HTERT RPE-1 (cell line): ENCODE data around the gene FNBP1L.
"Not testable (repeated sequence)": the region's sequence is repeated elsewhere in the genome, so short reads cannot be mapped to it uniquely, and the experiment has no call there.

Source experiments
- in situ Hi-C: fragments of 300-500 bp; cut with MboI; formaldehyde crosslinking; loops from 4 replicates; pipeline ENCODE4 v1.14.3; 2020; ENCODE audit warnings: low sequenced_read_pairs

FNBP1L gene

DNA sequence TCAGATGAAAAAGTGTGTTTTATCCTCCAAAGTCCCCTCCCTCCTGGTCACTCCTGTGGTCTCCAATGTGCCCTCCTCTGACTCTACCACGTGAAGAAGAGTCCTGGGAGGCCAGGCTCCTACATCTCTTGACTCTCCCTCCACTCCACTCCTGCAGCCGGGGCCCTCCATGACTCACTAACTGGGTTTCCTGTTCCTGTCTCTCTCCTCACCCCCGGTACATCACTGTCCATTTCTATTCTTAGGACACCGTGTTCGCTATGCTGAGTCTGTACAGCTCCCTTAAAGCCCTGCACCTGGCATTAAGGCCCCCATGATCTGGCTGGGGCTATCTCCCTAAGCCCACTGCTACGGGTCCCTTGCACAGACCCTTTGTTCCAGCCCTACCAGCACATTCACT is 140.3 kb downstream of the FNBP1L start:
- in situ Hi-C loops = no loop called here

DNA sequence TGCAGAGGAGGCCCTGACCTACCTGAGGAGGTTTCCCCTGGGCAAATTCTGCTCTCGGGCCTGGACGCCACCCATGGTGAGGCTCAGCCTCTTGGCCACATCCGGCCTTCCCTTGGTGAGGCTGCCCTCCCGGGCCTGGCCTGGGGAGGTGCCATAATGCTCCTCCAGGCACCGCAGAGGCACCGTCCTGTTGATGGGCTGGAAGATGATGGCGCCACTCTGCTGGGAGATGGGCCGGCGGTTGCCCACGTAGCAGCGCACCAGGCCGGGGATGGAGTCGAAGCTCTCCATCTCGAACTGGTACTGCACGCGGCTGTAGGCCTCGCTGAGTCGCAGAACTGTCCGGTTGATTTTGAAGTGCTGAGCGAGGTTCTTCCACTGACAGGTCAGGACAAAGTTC is 141.0 kb downstream of the FNBP1L start:
- in situ Hi-C loops = no loop called here

DNA sequence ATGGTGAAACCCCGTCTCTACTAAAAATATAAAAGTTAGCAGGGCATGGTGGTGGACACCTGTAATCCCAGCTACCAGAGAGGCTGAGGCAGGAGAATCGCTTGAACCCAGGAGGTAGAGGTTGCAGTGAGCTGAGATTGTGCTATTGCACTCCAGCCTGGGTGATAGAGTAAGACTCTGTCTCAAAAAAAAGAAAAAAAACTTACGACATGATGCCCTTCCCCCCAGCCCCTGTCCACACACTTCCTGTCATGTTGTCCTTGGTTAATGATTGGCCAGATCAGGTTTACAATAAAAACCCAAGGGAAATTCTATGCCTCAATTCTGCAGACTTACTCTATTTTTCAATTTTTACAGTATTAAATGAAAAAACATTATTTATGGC is 143.4 kb downstream of the FNBP1L start:
- in situ Hi-C loops = not testable (repeated sequence)

DNA sequence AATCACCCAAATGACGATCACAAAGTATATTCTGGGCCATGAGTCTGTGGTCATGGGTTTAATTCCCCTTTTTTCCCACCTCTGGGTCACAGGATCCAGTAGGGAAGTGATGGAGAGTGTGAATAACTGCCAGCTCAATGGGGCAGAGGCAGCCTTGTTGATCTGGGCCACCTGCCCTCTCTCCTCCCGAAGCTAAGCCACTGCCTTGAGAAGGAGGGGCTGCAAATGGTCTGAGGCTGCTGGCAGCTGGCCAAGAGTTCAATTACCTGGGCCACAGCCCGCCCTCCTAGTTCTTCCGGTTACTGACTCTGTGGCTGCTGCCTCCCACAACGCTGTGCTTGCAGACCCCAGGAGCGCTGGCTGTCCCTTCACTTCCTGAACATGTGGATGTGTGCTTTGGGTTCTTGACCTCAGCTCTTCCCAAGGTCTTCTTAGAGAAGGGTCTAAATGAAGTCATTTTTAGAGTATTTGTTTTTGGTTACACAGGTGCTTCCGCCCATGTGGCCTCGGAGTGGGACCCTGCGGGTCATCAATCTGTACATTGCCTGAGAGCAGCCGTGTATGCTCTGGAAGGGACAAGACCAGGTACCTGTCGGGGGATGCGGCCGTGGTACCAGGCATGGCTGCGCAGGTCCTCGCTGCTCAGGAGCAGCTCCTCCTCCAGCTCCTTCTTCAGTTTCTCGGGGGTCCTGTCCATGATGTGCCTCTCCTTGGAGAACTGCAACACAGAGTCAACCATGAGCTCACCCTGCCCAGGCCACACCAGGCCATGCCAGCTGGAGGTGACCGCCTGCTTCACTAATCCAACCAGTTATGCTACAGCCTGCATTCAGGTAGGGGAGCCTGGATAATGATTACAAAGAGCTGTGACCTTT is 144.0 kb downstream of the FNBP1L start:
- in situ Hi-C loops = no loop called here

DNA sequence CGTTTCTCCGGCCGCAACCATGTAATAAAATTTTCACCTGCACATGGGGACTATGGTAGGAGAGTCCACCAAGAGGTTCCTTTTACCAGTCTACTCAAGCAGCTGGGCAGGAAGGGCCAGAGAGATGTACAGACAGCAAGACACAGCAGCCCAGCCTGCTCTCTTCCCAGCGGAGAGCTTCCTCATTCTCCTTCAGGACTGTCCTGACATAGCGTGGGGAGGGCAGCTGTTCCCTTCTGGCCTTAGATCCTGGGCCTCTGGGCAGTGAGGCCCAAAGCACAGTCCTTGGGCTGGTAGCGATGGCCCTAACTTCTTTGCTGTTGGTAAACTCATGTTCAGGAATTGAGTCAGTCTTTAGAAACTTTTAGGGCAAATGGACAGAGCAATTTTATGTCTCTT is 144.6 kb downstream of the FNBP1L start:
- in situ Hi-C loops = no loop called here

DNA sequence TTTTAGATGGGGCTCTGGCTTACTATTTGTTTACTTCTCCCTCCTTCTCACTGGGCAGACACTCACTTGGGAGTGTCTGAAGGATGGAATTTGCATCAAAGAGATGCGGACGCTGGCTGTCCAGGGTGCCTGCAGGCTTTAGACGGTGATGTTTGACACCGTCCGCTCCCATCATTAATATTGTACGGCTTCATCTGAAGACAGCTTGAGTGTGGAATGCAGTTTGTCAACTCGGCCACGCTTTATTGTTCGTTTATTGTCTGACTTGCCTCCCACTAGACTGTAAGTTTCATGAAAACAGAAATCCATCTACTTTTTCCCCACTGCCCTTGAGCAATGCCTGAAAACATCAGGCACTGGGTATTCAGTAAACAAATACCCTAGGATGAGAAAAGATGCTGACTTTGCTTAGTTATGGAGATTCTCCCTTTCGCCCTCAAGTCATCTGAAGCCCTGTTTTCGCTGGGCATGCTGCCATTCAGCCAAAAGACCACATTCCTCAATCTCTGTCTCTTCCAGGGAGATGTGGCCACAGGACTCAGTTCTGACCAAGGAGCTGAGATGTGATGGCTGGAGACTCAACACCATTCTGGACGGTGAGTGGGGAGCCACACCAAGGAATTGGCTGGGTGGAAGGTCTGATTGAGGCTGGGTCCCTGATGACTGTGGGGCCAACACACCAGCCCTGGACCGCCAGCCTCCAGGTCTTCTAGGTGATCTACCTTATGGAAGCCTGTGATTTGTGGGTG is 146.1 kb downstream of the FNBP1L start:
- in situ Hi-C loops = no loop called here

DNA sequence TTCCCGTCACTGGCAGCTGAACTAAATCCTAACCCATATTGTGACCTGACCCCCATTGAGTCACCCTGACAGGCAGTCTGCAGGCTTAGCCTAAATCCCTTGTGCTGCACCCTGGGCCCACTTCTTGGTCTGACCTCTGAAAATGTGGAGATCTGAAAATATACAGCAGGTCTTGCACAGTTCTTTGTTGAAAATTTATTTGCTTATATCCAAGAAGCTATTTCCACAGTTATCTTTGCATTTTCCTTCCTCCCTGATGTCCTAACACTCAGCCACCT is 146.6 kb downstream of the FNBP1L start:
- in situ Hi-C loops = no loop called here

DNA sequence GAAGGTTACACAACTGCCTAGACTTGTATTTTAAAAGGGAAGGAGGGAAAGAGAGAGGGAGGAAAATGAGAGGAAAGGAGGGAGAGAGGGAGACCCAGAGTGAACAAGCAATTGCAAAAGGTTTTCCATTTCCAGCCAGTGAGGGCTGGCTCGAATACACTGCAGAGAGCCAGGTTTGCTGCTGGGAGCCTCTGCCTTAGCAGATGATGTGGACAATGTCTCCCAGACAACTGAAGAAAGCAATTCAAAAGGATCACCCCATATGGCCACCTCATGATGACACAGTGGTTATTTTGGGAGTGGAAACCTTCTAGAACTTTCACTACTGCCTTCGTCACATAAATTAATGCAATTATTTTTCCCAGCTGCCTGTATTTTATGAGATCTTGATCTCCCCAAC is 147.3 kb downstream of the FNBP1L start:
- in situ Hi-C loops = no loop called here

DNA sequence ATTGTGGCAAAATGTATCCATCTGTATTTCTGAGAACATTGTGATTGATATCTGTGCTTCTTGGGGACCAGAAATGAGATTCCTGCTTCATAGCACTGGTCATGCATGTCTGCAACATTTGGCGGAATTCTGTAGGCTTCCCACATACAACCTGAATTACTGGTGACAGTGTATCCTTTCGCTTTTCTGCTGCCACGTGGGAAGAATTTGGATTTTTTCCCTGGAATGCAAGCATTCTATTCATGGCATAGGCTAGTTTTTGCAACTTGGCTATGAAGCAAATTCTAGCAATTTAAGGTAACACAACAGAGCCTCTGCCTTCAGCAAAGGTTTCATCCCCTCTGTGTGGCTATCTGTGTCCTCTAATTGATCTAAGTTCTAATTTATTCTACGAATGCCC is 147.8 kb downstream of the FNBP1L start:
- in situ Hi-C loops = no loop called here

DNA sequence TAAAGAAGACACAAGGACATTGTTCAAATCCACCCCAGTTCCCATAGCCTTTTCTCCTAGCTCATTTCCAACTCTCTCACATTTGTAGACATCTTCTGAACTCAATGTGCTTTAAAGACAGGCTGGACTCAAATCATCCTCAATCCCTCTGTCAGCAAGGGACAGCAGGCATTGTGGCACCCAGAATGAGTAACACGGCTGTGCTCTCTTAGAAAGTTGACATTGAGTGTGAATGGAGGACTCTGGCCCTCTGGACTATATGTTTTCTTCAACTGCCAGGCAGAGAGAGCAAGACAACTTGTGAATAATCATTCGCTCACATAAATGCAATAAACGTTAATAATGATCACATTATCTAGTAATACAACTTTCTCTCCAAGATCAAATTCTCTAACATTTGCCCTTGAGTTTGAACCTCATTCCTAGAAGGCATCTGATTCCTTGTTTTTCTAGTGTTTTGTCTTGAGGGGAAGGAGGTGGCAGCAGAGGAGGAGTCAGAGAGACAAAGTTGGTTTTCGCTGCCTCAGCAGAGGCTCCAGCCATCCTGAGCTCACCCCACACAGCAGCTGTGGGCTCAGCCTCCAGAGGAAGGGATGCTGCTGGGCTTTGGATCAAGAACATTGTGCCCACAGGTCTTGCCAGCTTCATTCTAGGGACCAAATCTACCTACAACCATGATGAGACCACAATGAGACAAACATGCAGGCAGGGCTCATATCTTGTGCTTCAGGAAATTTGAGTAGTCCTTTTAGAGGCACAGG is 148.6 kb downstream of the FNBP1L start:
- in situ Hi-C loops = no loop called here

DNA sequence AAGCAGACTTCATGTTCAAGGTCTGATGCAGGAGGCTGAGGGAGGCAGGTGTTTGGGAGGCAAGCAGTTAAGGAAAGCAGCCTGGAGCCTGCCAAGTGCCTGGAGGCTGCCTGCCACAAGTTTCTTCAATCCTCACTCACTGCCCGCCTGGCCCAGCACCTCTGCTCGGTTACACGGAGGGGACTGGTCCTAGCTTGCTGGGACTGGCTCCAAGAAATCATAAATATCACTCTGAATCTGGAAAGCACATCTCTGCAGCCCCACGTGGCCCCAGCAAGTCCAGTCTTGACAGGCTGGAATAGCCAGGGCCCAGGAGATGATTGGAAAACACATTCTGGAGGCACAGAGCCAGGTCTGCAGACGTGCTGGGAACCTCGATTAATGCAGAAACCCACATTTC is 149.8 kb downstream of the FNBP1L start:
- in situ Hi-C loops = no loop called here

DNA sequence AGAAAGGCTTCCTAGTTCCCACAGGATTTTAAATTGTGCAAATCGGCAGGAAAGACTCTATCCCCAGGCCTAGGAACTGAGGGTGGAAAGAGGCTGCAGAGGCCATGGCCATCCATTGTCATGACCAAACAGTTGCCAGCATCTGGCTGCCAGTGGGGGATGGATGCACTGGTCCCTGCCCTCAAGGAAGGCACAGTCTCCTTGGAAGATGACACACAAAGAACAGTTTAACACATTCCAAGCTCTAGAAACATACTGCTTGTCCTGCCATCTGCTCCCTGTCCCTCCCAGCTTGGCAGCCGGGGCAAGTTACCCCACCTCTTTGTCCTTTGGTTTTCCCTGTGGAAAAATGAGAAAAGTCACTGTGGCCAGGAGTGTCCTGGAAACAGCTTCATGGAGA is 150.5 kb downstream of the FNBP1L start:
- in situ Hi-C loops = no loop called here

DNA sequence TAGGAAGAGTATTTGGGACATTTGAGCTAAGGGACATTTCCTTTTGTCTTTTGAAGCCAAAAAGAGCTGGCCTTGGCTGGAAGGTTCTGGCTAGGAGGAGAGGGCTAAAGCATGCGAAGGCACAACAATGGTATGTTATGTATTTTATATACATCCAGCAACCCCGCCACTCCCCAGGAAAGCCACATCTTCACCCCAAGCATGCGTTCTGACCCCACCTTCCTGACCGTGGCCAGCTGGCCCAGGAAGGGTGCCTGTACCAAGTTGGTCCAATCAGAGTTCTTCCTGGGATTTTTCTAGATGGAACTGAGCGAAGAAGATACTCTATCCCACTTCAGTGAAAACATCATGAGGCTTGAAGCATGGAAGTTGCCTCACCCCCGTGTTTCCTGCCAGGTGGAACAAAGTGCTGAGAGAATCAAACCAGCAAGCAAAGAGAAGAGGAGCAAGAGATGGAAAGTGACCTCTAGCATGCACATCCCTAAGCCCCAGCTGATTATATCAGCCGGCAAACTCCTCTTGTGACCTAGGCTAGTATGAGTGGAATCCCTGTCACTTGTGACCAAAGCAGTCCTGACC is 151.0 kb downstream of the FNBP1L start:
- in situ Hi-C loops = no loop called here

DNA sequence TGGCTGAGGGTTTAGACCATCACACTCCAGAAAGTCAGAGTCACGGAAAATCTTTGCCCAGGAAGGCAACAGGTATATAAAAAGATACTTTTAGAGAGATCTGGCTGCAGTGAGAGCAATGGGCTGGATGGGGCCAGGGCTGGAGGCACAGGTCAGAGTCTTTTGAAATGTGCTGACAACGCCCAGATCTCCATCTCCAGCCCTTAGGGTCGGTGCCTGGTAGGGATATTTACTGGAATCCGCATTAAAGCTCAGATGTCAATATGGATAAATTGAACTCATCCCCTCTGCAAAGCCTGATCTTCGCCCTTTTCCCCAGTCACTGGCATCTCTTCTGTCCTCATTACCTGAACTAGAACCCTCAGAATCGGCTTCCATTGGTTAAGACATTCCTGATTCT is 151.6 kb downstream of the FNBP1L start:
- in situ Hi-C loops = no loop called here

DNA sequence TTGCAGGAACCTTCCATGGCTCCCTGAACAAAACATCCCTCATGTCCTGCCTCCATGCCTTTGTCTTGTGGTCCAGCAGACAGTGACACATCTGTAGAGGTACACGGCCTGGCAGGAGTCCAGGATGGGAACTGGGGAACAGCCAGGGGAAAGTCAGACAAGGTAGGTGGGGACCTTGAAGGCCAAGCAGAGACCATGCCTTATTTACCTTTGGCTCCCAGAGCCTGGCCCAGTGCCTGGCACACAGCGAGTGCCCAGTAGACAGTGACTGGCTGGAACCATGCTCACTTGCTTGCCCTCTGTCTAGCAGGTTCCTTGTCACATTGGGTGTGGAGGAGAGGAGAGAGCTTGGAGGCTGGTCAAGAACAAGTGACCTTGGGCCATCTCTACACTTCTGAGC is 152.7 kb downstream of the FNBP1L start:
- in situ Hi-C loops = no loop called here

DNA sequence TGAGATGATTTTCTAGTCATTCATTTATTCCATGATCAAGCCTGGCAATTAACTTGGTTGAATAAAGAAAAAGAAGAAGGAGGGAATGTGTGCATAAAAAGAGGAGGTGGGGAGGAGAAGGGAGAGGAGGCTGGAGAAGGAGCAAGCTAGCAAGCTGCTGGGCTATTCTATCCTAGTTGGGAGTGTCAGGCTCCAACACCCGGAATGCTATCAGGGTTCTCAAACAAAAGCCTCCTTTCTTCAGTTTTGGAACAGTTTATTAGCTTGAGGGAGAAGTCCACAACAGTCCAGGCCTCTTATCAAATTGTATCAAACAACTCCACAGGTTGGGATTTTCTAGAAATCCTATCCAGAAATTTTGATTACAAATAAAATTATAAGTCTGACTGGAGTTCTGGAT is 153.8 kb downstream of the FNBP1L start:
- in situ Hi-C loops = no loop called here

DNA sequence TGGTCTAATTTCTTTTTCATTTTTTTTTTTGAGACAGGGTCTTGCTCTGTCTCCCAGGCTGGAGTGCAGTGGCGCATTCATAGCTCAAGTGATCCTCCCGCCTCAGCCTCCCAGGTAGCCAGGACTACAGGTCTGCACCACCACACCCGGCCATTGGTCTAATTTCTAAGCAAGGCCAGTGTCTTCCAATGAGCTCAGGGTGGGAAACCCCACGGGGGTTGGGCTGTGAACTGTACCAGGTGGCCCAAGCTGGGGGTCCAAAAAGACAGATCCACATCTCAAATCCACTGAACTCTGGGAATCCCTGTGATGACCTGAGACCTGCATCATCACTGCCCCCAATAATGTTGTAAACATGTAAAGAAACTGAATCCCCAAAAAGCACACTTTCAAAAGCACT is 154.2 kb downstream of the FNBP1L start:
- in situ Hi-C loops = no loop called here

DNA sequence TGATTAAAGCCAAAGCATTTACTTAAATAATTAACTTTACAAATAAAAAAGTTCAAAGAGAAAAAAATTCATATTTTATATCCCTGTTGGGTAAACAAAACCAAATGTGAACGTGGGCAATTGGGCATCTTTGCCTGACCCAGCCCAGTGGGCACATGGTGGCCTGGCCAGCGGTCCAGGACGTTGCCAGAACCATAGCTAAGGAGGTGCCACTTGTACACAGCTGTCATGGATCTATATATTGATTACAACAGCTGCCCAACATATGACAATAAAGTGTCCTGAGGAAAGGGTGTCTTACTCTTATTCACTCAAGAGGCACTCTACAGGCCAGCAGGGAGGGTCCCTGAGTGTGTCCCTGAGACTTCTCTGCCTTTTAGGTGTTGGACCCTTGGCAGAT is 155.2 kb downstream of the FNBP1L start:
- in situ Hi-C loops = no loop called here

DNA sequence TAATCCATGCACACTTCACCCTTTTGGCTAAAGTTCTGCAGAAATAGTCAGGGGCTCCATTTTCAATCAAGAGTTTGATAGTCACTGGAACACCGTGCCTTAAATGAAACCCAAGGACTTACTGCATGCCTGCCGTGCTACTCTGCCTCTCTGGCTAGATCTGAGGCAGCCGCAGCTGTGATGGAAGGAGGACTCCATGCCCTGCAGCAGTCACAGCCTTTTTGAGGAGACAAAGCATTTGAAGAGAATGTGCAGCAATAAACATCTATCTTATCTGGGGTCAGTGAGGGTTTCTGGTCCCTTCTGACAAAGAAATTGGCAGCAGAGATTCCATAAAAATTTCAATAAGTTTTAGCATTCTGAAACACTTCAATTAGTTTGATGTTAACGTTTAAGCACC is 155.7 kb downstream of the FNBP1L start:
- in situ Hi-C loops = no loop called here
